SK-MEL-5 (cell line): ENCODE results near the gene SLC16A13. TPM values are rescaled to one million over a fixed set of nuclear protein-coding genes. Genes with fewer than 3 reads are reported as not detected.
A peak's percentile ranks its signal among the peaks of the same experiment; 100 is the strongest.
"Not testable (repeated sequence)": the region's sequence is repeated elsewhere in the genome, so short reads cannot be mapped to it uniquely, and the experiment has no call there.

Source experiments
- DNase-seq: peaks from one replicate; pipeline ENCODE4 v3.0.0-alpha.2; 2016; ENCODE audit warnings: low read depth, low spot score
- in situ Hi-C: cut with HindIII; loops from 2 replicates; pipeline ENCODE4 v1.10.0; 2016; ENCODE audit warnings: low sequenced_read_pairs, high pct_unique_total_duplicates, low pct_unique_long_range_greater_than_20kb
- total RNA-seq: library from RNA; depleted of rRNA; stranded (reverse); fragments of >200 nt; shearing (Covaris generic); gene quantifications from 2 replicates; pipeline ENCODE4 v1.2.3, GENCODE V29; 2014

The SLC16A13 gene
- total RNA-seq, 1 experiment from 2014 or later, result 0.61 TPM

GRCh38 chr17:7045492-7046126 is 9.8 kb downstream of the SLC16A13 start:
- DNase-seq, result peak; percentile 75
- in situ Hi-C loops, result no loop called here

DNA sequence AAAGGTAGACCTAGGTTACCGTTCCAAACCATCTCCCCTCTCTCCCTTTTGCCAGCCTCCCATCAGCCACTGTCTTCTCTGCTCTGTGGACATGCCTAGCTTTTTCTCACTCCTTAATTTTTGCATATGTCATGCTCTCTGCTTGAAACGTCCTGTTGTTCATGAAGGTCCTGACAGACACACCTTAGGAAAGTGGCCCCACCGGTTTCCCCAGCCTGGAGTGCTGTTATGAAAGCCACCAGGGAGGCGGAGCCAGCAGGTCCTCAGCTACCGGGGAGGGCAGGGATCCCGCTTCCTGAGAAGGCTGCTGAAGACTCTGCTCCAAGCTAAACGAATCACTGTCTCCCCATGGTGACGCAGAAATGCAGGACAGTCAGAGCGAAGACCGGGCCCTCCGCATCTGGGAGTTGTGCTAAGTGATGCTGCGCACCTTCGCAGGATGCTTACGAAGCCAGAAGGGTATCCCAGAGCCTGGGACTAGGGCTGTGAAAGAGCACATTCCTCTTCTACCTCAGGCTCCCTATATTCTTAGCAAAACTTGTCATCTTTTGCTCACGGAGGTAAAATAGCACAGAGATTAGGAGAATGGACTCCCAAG is 10.4 kb downstream of the SLC16A13 start:
- in situ Hi-C loops, result no loop called here
- DNase-seq, result no peak

GRCh38 chr17:7046725-7047397 is 11.0 kb downstream of the SLC16A13 start:
- in situ Hi-C loops, DNase-seq: not testable (repeated sequence)

- in situ Hi-C loops, result no loop called here
- DNase-seq, result no peak
Observed at GRCh38 chr17:7047566-7047965, 11.8 kb downstream of the SLC16A13 start.

DNA sequence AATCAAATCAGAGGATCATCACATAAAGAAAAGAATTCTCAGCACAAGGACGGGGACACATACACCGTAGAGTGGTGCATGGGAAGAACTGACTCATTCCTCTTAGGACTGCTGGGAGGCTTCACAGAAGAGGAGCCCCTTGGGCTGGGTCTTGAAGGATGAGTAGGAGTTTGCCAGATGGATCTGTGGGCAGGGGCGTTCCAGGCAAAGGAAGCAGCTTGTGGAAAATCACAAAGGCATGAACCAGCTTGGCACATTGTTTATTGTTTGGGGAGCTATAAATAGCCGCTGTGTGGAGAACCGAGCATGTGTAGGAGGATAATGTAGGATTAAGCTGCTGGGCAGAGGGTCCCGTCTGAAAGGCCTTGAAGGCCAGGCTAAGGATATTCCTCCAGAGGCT is 13.2 kb downstream of the SLC16A13 start:
- in situ Hi-C loops, result no loop called here
- DNase-seq, result peak; percentile 66

- in situ Hi-C loops, DNase-seq: not testable (repeated sequence)
Observed at GRCh38 chr17:7050583-7050982, 14.8 kb downstream of the SLC16A13 start.

- in situ Hi-C loops, result no loop called here
- no peak for DNase-seq
Observed at GRCh38 chr17:7056386-7056785, 20.6 kb downstream of the SLC16A13 start.

DNA sequence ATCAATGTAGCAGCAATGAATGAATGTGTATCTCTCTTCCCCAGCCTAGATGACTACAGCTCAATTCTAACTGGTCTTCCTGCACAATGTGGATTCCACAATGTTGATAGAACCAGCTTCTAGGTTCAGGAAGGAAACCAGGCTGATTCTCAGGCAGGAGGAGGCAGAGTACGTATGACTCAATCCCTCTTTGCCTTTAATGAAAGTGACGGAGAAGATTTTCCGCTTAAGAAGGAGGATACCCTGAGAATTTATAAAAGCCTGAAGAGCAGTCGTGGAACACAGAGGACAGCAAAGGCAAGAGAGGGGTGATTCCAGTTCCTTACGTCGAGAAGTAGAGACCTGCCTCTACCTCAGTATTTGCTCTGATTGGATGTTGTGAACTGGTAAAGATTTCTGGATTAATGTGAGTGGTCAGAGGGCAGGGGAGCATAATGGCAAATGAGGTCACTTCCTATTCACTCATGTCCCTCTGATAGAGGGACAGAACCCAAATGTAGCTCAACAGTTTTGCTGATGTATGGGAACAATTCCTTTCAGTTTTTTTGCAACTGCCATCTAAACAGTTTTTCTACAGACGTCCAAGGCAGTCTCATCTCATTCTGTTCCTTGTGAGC is 23.1 kb downstream of the SLC16A13 start:
- DNase-seq, result no peak
- in situ Hi-C loops, result no loop called here

GRCh38 chr17:7060165-7060891 is 24.5 kb downstream of the SLC16A13 start:
- in situ Hi-C loops, result no loop called here
- DNase-seq, result peak; percentile 82

GRCh38 chr17:7063518-7064094 is 27.8 kb downstream of the SLC16A13 start:
- no peak for DNase-seq
- in situ Hi-C loops, result no loop called here

GRCh38 chr17:7064261-7064660 is 28.4 kb downstream of the SLC16A13 start:
- in situ Hi-C loops, result no loop called here
- DNase-seq, result no peak

DNA sequence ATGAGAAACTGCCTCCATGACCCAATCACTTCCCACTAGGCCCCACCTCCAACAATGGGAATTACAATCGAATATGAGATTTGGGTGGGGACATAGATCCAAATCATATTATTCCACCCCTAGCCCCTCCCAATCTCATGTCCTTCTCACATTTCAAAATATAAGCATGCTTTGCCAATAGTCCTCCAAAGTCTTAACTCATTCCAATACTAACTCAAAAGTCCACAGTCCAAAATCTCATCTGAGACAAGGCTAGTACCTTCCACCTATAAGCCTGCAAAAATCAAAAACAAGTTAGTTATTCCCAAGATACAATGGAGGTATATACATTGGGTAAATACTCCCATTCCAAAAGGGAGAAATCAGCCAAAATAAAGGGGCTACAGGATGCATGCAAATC is 31.4 kb downstream of the SLC16A13 start:
- in situ Hi-C loops, result no loop called here
- no peak for DNase-seq

- no peak for DNase-seq
- in situ Hi-C loops, result no loop called here
Observed at GRCh38 chr17:7068268-7068667, 32.5 kb downstream of the SLC16A13 start.

- no peak for DNase-seq
Observed at GRCh38 chr17:7070712-7071111, 34.9 kb downstream of the SLC16A13 start.

GRCh38 chr17:7072406-7072805 is 36.6 kb downstream of the SLC16A13 start:
- in situ Hi-C loops, result no loop called here
- no peak for DNase-seq

More at GRCh38 chr17:7070712-7071111, 34.9 kb downstream of the SLC16A13 start:
- in situ Hi-C loops, result no loop called here

GRCh38 chr17:7074931-7075330 is 39.1 kb downstream of the SLC16A13 start:
- in situ Hi-C loops, result no loop called here
- DNase-seq, result no peak

GRCh38 chr17:7077911-7078546 is 42.2 kb downstream of the SLC16A13 start:
- DNase-seq, result no peak
- in situ Hi-C loops, result no loop called here
